GM11168 (cell line): ENCODE data around the gene FGFRL1.

Source experiments
- in situ Hi-C: fragments of 300-500 bp; cut with MboI; formaldehyde crosslinking; loops from one replicate; pipeline ENCODE4 v1.12.0; 2022; ENCODE audit warnings: low sequenced_read_pairs; ENCODE audit not compliant: unreplicated experiment

FGFRL1 gene

DNA sequence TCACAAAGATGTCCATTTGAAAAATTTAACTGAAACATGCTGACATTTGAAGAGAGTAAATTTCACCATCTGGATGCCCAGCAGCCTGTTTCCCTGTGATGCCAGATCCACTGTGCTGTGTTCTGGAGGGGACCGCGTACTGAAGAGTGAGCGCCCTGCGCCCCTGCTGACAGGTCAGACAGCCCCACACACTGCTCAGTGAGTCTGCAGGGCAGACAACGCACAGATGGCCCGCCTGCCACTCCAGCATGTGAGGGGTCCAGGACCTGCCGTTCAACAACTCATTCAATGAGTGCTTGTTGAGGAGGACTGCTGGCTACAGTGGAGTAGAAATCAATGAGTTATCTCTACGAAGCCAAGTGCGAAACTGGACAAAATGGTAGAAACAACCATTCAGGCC, 49.2 kb downstream of the FGFRL1 start:
- in situ Hi-C loops, result no loop called here

- in situ Hi-C loops, result no loop called here
Observed at GRCh38 chr4:1061056-1061700, 49.8 kb downstream of the FGFRL1 start.

- in situ Hi-C loops, result no loop called here
Observed at GRCh38 chr4:1061760-1062159, 50.3 kb downstream of the FGFRL1 start.

GRCh38 chr4:1062419-1062818, 51.0 kb downstream of the FGFRL1 start:
- in situ Hi-C loops, result no loop called here

DNA sequence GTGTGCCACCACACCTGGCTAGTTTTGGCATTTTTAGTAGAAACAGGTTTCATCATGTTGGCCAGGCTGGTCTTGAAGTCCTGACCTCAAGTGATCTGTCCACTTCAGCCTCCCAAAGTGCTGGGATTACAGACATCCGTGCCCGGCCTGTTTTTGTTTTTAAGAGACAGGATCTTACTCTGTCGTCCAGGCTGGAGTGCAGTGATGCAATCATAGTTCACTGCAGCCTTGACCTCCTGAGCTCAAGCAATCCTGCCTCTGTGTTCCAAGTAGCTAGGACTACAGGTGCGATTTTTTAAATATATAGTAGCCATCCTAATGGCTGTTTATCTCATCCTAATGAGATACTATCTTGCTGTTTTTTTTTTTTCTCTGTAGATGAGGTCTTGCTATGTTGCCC, 54.3 kb downstream of the FGFRL1 start:
- in situ Hi-C loops, result no loop called here

- in situ Hi-C loops, result no loop called here
Observed at GRCh38 chr4:1069394-1069793, 58.0 kb downstream of the FGFRL1 start.

- in situ Hi-C loops, result no loop called here
Observed at GRCh38 chr4:1072830-1073446, 61.5 kb downstream of the FGFRL1 start.

GRCh38 chr4:1074077-1074476, 62.7 kb downstream of the FGFRL1 start:
- in situ Hi-C loops, result no loop called here

GRCh38 chr4:1075225-1075624, 63.8 kb downstream of the FGFRL1 start:
- in situ Hi-C loops, result no loop called here

GRCh38 chr4:1075809-1076699, 64.6 kb downstream of the FGFRL1 start:
- in situ Hi-C loops, result no loop called here
